ENCODE measurements around the gene ST6GALNAC4. TPM values are rescaled to one million over a fixed set of nuclear protein-coding genes. Genes with fewer than 3 reads are reported as not detected.

Gene ST6GALNAC4
- total RNA-seq, 1 donor from 2014 or later: 5.5 TPM

DNA sequence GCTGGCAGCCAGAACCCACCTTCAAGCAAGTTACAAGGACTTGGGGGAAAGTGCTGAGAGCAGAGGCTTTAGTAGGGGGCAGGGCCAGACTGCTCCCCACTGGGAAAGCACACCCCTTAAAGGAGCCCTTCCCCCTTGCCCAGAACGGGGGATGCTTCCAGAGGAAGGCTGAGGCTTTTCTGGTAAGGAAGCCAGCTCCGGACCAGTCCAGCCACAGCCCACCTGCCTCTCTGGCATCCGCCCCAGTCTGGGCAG is 25.0 kb upstream of the ST6GALNAC4 start:
- Histone ChIP-seq H3K79me2 (ENCODE audit: low read depth) (peaks cover 6% of the 10 kb centered on the region), H3K9ac (peak overlapping the region; percentile 27), H3F3A (ENCODE audit: low read depth) (peaks cover 31% of the 10 kb centered on the region), H3K4me1 (peaks cover 5% of the 10 kb centered on the region), H3K9me3 (ENCODE audit: low read depth) (no peaks in the 10 kb centered on the region), H3K36me3 (no peaks in the 10 kb centered on the region), H3K27me3 (no peaks in the 10 kb centered on the region), H4K20me1 (ENCODE audit: low read depth) (peaks cover 31% of the 10 kb centered on the region), H3K27ac (no peak overlapping the region), H3K4me2 (no peak overlapping the region), H3K4me3 (no peak overlapping the region), H2AFZ (replicated peaks) (no peak overlapping the region)
- no peak for DNase-seq (ENCODE audit: low spot score)
- no peak overlapping the region for H3K27ac Mint-ChIP-seq
- H3K4me1 Mint-ChIP-seq: peaks cover 24% of the 10 kb centered on the region
- peaks cover 13% of the 10 kb centered on the region for H3K27me3 Mint-ChIP-seq (ENCODE audit: insufficient read depth, low read depth)
- H3K36me3 Mint-ChIP-seq: peaks cover 16% of the 10 kb centered on the region
- no peak overlapping the region for H3K4me3 Mint-ChIP-seq
- no peak for TF ChIP-seq CTCF (IDR thresholded peaks at IDR 0.05)
- no peak for TF ChIP-seq EZH2 (IDR thresholded peaks at IDR 0.05)
- TF ChIP-seq EZH2phosphoT487 (IDR thresholded peaks at IDR 0.05): no peak
- H3K9me3 Mint-ChIP-seq: no peaks in the 10 kb centered on the region

DNA sequence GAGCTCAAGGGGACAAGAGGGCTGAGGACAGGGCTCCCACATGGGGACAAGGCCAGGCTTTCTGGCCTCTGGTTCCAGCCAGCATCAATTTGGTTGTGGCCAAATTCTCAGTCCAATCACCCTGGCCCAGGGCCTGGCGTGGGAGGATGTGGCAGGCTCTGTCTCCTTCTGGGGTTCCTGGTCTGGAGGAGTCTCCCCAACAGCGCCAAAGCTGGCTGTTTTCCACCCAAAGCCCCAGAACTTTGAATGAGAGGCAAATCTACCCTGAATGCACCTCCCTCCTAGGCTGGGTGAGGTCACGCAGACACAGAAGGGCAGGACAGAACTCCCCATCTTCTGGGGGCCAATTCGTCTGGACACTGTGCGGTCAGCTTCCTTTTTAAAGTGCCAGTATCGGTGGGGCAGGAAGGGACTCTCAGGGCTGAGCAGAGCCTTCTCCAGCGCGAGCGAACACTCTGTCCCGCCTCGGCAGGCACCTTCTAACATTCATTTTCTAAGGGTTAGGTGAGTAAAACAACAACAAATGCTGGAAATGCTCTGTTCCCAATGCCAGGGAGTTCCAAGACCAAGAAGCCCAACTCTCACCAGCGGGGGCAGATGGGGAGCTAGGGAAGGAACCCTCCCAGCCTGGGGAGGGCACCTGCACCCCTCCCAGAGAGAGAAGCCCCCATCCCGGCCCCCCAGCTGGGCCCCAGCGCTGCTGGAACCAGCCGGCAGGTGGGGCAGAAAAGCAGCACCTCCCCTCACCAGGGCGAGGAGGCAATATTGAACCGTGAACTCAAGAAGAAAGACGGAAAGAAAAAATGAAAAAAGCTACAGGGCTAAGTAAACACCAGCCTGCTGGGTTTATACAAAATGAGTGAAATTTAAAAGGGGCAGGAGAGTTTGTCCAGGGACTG is 24.5 kb upstream of the ST6GALNAC4 start:
- Histone ChIP-seq H3K4me1 (peaks cover 11% of the 10 kb centered on the region), H3K79me2 (ENCODE audit: low read depth) (peaks cover 12% of the 10 kb centered on the region), H3K4me3 (no peak overlapping the region), H2AFZ (replicated peaks) (no peak overlapping the region), H3K27me3 (no peaks in the 10 kb centered on the region), H4K20me1 (ENCODE audit: low read depth) (peaks cover 31% of the 10 kb centered on the region), H3K9ac (no peak overlapping the region), H3K36me3 (no peaks in the 10 kb centered on the region), H3K9me3 (ENCODE audit: low read depth) (no peaks in the 10 kb centered on the region), H3K27ac (no peak overlapping the region), H3F3A (ENCODE audit: low read depth) (peaks cover 31% of the 10 kb centered on the region), H3K4me2 (no peak overlapping the region)
- no peak for TF ChIP-seq CTCF (IDR thresholded peaks at IDR 0.05)
- no peak for TF ChIP-seq EZH2phosphoT487 (IDR thresholded peaks at IDR 0.05)
- TF ChIP-seq EZH2 (IDR thresholded peaks at IDR 0.05): no peak
- Mint-ChIP-seq H3K36me3 (peaks cover 16% of the 10 kb centered on the region), H3K4me1 (peaks cover 30% of the 10 kb centered on the region), H3K9me3 (no peaks in the 10 kb centered on the region), H3K4me3 (no peak overlapping the region), H3K27me3 (ENCODE audit: insufficient read depth, low read depth) (peaks cover 13% of the 10 kb centered on the region), H3K27ac (no peak overlapping the region)
- DNase-seq (ENCODE audit: low spot score): no peak

GRCh38 chr9:127940593-127940992 is 23.8 kb upstream of the ST6GALNAC4 start:
- H3F3A ChIP-seq (ENCODE audit: low read depth): peaks cover 31% of the 10 kb centered on the region
- H3K27me3 Mint-ChIP-seq (ENCODE audit: insufficient read depth, low read depth): peaks cover 10% of the 10 kb centered on the region

More at GRCh38 chr9:127940593-127940992, 23.8 kb upstream of the ST6GALNAC4 start:
- peaks cover 11% of the 10 kb centered on the region for H3K4me1 ChIP-seq
- H3K27ac ChIP-seq: no peak overlapping the region
- no peaks in the 10 kb centered on the region for H3K9me3 ChIP-seq (ENCODE audit: low read depth)
- Mint-ChIP-seq H3K4me3 (no peak overlapping the region), H3K27ac (no peak overlapping the region), H3K4me1 (peaks cover 37% of the 10 kb centered on the region), H3K9me3 (no peaks in the 10 kb centered on the region), H3K36me3 (peaks cover 19% of the 10 kb centered on the region)
- no peak for DNase-seq (ENCODE audit: low spot score)
- H4K20me1 ChIP-seq (ENCODE audit: low read depth): peaks cover 32% of the 10 kb centered on the region
- H3K9ac ChIP-seq: no peak overlapping the region
- no peaks in the 10 kb centered on the region for H3K36me3 ChIP-seq
- peaks cover 16% of the 10 kb centered on the region for H3K79me2 ChIP-seq (ENCODE audit: low read depth)
- TF ChIP-seq EZH2 (IDR thresholded peaks at IDR 0.05) (no peak), EZH2phosphoT487 (IDR thresholded peaks at IDR 0.05) (no peak), CTCF (IDR thresholded peaks at IDR 0.05) (no peak)
- no peak overlapping the region for H3K4me3 ChIP-seq
- no peak overlapping the region for H2AFZ ChIP-seq (replicated peaks)
- H3K27me3 ChIP-seq: no peaks in the 10 kb centered on the region
- no peak overlapping the region for H3K4me2 ChIP-seq
